GM10248 (cell line): ENCODE measurements around the gene EPHA7.

Experiments used
- CTCF ChIA-PET: fragments of 300-600 bp; sonication (Branson Sonifier 250); formaldehyde crosslinking; extraction: SDS; loops from one replicate; lab custom pipeline; 2021; ENCODE audit warnings: antibody characterized with exemption; lab: Yijun Ruan, JAX
- POLR2A ChIA-PET: fragments of 350-650 bp; sonication (Branson Sonifier 250); formaldehyde crosslinking; extraction: SDS; loops from one replicate; lab custom pipeline; 2020; ENCODE audit warnings: antibody characterized with exemption; lab: Yijun Ruan, JAX
- DNase-seq: peaks from one replicate; pipeline ENCODE4 v3.0.0; 2012; ENCODE audit errors: extremely low spot score
- CTCF ChIP-seq: IDR thresholded peaks from 2 replicates; pipeline ENCODE4 v1.5.1; 2012; ENCODE audit warnings: mild to moderate bottlenecking, low read depth; ENCODE audit errors: extremely low read depth, missing control alignments, control extremely low read depth

EPHA7 gene

GRCh38 chr6:93194480-93194879 is 224.9 kb downstream of the EPHA7 start:
- no peak for DNase-seq
- ChIA-PET POLR2A (no interaction called here), CTCF (no interaction called here)
- TF ChIP-seq CTCF, result no peak

GRCh38 chr6:93193868-93194267 is 225.5 kb downstream of the EPHA7 start:
- no peak for DNase-seq
- no peak for TF ChIP-seq CTCF
- ChIA-PET CTCF (no interaction called here), POLR2A (no interaction called here)
